Measurements from ENCODE around the gene STX7.

The STX7 gene

GRCh38 chr6:132464538-132465256, 48.2 kb downstream of the STX7 start:
- CTCF ChIA-PET, result interaction anchor here (0.9 to 11.1 kb wide), 5 partner anchors 18 to 185 kb away, joined by 3 to 139 read pairs (median 15); no protein-coding TSS in a partner anchor
- POLR2A ChIA-PET, result no interaction called here
- TF ChIP-seq CTCF (IDR thresholded peaks at IDR 0.05; ENCODE audit: insufficient read depth, low read length, missing control alignments), result no peak
- DNase-seq (ENCODE audit: low read depth, low spot score), result no peak
- no peak overlapping the region for H3K4me3 ChIP-seq (ENCODE audit: low read depth, low read length)

GRCh38 chr6:132461958-132462357, 51.0 kb downstream of the STX7 start:
- CTCF ChIA-PET, result interaction anchor here (11.1 kb wide), 1 partner anchor 163 kb away, joined by 139 read pairs; no protein-coding TSS in a partner anchor
- POLR2A ChIA-PET, result no interaction called here
- no peak for DNase-seq (ENCODE audit: low read depth, low spot score)
- no peak overlapping the region for H3K4me3 ChIP-seq (ENCODE audit: low read depth, low read length)
- no peak for TF ChIP-seq CTCF (IDR thresholded peaks at IDR 0.05; ENCODE audit: insufficient read depth, low read length, missing control alignments)

- no peak for DNase-seq (ENCODE audit: low read depth, low spot score)
- no peak for TF ChIP-seq CTCF (IDR thresholded peaks at IDR 0.05; ENCODE audit: insufficient read depth, low read length, missing control alignments)
- CTCF ChIA-PET, result interaction anchor here (1.1 to 1.7 kb wide), 2 partner anchors 25 to 180 kb away, joined by 3 to 7 read pairs; no protein-coding TSS in a partner anchor
- POLR2A ChIA-PET, result no interaction called here
- no peak overlapping the region for H3K4me3 ChIP-seq (ENCODE audit: low read depth, low read length)
These were observed 53.3 kb downstream of the STX7 start for GRCh38 chr6:132459605-132459952.

- DNase-seq (ENCODE audit: low read depth, low spot score), result no peak
- TF ChIP-seq CTCF (IDR thresholded peaks at IDR 0.05; ENCODE audit: insufficient read depth, low read length, missing control alignments), result no peak
- no peak overlapping the region for H3K4me3 ChIP-seq (ENCODE audit: low read depth, low read length)
- POLR2A ChIA-PET, result no interaction called here
- CTCF ChIA-PET, result interaction anchor here (1.1 to 1.7 kb wide), 2 partner anchors 26 to 179 kb away, joined by 3 to 7 read pairs; no protein-coding TSS in a partner anchor
These were observed 53.9 kb downstream of the STX7 start for GRCh38 chr6:132458887-132459604.

- POLR2A ChIA-PET, result no interaction called here
These were observed 56.2 kb downstream of the STX7 start for GRCh38 chr6:132456700-132457143.

More at GRCh38 chr6:132456700-132457143, 56.2 kb downstream of the STX7 start:
- CTCF ChIA-PET, result interaction anchor here (0.8 to 2.6 kb wide), 7 partner anchors 11 to 532 kb away, joined by 3 to 12 read pairs (median 6); no protein-coding TSS in a partner anchor
- DNase-seq (ENCODE audit: low read depth, low spot score), result no peak
- no peak overlapping the region for H3K4me3 ChIP-seq (ENCODE audit: low read depth, low read length)
- TF ChIP-seq CTCF (IDR thresholded peaks at IDR 0.05; ENCODE audit: insufficient read depth, low read length, missing control alignments), result no peak

All from AG04449 (cell line).